GM18867 (cell line): ENCODE results near the gene NISCH.
A peak's percentile ranks its signal among the peaks of the same experiment; 100 is the strongest.

Experiments
- ATAC-seq: cut with Tn5 transposase; IDR thresholded peaks from one replicate; pipeline ENCODE4 v1.9.1; 2021; ENCODE audit warnings: mild to moderate bottlenecking, moderate library complexity; ENCODE audit not compliant: unreplicated experiment

NISCH gene

GRCh38 chr3:52435246-52436101 lies 19.9 kb upstream of the NISCH start:
- ATAC-seq = no peak

DNA sequence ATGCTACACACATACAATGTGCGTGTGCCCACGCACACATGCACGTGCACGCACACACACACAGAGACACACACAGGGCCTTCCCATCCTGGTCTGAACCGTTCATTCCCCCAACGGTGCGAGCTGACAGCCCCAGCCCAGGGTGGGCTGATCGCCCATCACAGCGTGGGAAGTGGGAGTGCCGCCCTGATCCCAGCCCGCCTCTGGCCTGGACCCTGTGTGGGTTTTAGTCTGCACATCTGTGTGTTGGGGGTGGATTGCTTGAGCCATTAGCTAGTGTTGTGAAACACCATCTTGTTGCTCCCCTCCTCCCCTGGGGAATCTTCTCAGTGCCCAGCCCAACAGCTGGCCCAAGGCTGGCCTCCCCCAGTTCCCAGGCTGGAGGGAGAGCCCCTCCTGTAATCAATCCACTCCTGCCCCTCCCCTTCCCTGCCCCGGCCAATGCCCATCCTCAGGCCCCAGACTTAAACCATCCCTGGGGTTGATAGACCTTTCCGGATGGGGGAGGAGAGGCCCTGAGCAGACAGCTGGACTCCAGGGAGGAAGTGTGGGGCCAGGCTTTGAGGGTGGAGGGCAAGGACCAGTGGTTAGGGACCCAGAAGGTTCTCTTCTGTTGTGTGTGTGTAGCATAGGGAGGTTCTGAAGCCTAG lies 18.8 kb upstream of the NISCH start:
- no peak for ATAC-seq

GRCh38 chr3:52437326-52438103 lies 17.9 kb upstream of the NISCH start:
- ATAC-seq = no peak

DNA sequence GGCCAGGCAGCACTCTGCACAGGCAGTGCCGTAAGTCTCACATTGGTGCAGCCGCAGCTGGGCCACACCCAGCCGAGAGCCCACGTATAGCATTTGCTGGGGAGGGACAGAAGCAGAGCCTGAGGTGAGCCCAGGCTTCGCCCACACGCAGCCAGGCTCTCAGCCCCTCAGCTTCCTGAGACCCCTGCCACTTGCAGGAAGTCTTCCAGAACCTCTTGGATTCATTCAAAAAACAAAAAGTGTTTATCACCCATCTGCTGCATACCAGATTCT lies 17.4 kb upstream of the NISCH start:
- ATAC-seq = no peak

- no peak for ATAC-seq
These were observed 16.6 kb upstream of the NISCH start for GRCh38 chr3:52438579-52439425.

DNA sequence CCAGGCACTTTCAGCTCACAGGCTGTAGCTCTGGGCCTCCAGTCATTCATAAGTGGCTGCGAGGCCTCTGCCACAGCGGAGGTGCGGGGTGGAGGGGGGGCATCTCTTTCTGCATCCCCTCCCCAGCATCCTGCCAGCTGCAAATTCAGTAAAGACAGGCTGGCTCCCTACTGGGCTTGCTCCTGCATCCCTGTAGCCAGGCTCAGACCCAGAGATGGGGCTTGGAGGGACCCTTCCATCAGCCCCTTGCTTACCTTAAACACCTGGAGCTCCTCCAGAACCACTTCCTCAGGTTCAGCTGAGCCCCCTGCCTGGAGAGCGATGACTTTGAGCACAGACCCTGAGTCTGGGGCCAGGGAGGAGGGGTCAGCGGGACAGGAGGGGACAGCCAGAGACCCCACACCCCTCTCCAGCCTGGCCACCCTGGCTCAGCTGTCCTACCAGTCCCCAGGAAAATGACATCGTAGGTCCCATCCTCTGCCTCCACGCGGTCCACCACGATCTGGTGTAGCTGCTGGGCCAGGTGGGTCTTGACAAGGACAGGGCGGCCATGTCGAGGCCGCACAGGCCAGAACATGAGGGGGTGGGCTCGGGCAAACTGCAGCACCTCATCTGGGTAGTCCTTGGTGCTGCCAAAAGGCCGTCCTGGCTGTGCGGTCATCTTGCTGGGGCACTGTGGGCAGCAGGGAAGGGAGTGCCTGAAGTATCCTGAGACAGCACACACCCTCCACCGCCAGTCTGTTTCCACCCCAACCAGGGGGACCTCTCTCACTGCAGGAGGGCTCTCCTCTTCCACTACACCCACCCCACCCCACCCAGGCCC lies 15.8 kb upstream of the NISCH start:
- no peak for ATAC-seq

GRCh38 chr3:52440249-52440551 lies 15.2 kb upstream of the NISCH start:
- no peak for ATAC-seq

GRCh38 chr3:52440671-52441070 lies 14.7 kb upstream of the NISCH start:
- ATAC-seq = no peak

GRCh38 chr3:52441091-52441771 lies 14.2 kb upstream of the NISCH start:
- ATAC-seq = no peak

- ATAC-seq = no peak
These were observed 13.6 kb upstream of the NISCH start for GRCh38 chr3:52441772-52442332.

DNA sequence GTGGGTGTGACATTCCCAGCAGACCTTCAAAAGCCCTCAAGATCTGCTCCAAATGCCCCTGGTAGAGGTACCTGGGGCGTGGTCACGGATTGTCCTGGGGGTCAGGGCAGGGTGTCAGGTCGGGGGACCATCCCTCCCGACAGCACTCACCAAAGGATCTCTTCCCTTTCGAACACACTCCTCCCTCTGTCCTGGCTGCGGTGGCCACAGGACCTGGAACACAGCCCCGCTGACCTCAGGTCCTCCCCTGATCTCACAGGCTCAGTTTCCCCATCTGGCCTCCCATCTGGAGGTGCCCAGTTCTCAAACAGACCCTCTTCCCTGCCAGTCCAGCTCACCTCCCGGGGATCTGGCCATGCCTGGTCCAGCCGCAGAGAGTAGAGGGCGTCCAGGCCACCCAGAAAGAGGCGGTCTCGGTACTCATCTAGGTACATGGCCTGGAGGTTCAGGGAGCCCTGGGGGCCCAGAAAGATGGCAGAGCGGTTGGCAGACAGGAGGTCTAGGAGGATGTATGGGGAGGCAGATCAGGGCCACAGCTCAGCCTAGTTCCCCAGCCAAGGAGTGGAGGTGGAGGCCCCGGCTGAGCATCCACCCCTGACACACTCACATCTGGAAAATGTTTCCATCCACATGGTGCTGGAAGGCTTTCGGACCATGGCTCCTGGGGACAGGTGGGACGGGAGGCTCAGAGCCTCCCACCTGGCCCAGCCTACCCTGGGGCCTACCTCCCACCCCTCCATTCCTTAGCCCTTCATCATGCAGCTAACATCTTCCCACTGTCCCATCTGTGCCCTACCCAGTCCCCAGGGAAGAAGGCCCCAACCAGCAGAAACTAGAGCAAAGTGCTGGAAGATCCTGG lies 12.8 kb upstream of the NISCH start:
- no peak for ATAC-seq

GRCh38 chr3:52443268-52443610 lies 12.2 kb upstream of the NISCH start:
- no peak for ATAC-seq

DNA sequence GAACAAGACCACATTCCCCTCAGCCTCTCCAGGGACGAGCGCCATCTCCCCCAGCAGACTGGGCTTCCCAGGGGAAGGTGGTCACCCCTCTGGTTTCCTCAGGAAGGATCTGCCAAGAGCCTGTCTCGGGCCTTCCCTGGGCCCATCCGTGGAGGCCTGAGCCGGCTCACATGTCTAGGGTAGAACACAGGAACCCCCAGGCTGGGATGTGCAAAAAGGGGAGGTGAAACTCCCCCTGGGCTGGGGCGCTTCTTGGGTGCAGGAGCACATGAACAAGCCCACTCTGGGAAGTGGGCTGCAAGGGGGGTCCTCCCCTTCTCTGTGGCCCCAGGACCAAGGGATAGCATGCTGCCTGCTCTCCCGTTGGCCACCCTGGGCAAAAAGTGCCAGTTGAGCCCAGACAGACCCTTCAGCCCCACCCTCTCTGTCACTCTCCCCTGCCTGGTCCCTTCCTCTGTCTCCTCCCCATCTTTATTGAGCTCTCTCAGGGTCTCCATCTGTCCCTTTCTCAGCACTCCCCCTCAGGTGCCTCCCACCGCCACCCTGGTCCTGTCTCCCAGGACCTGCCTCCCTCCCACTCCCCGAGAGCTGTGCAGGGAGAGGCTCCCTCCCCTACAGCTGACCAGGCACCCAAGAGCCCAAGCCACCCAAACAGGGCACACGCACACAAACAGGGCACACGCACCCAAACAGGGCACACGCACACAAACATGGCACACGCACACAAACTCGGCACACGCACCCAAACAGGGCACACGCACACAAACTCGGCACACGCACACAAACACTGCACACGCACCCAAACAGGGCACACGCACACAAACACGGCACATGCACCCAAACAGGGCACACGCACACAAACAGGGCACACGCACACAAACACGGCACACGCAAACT lies 11.4 kb upstream of the NISCH start:
- no peak for ATAC-seq

DNA sequence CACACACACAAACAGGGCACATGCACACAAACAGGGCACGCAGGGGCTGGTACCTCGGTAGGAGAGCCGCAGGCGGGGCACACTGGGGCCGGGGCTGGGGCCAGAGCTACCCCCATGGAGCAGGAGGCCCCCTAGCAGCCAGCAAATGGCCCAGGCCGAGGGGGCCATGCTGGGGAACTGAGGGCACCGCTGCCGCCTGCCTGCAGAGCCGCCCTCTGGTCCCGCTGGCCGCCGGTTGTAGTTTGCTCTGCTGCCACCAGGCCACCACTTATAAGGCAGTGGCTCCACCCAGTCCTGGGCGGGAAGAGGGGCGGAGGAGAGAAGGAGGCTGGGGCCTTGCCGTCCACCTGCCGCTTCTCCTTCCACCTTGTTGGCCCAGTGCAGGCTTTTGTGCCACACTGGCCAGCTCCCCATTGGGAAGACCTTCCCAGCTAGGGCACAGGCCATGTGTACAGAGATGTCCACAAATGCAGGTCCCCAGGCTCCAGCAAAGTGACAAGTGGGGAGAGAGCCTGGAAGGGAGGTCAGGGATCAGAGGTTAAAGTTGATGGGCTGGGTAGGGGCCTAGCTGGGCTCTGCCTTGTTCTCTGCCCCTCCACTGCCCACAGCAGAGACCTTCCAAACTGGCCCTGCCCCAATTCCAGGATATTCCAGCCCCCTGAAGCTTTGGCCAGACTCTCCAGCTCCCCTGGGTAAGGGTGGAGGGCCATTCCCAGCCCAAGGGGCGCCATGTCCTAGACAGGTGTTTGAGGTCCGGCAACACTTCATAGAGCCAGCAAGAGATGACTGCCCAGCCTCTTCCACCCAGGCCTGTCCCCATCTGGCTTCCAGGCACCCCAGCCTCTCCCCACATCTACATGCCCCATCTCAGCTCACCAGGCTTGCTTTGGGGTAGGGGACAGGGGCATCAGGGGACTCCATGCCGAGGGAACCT lies 10.3 kb upstream of the NISCH start, which contains the start of gene SEMA3G:
TSS of gene SEMA3G (minus strand) at position 244 of the 934 bp plus-strand sequence. CDS start at position 168, 76 bp downstream.
- ATAC-seq = peak; percentile 90

GRCh38 chr3:52446042-52446441 lies 9.4 kb upstream of the NISCH start:
- no peak for ATAC-seq
